Body of pancreas (tissue), 4 donors: Measurements from ENCODE around the gene SEPTIN5. TPM values are rescaled to one million over a fixed set of nuclear protein-coding genes. Genes with fewer than 3 reads are reported as not detected.
A peak's percentile ranks its signal among the peaks of the same experiment; 100 is the strongest.

Source experiments
- ATAC-seq: fragments of 150-250 bp; one replicate; pipeline ENCODE4 v1.9.1; 2016
- DNase-seq, 4 donors: peaks; one replicate each; pipeline ENCODE4 v3.0.0-alpha.2; 2019
- H3K27ac ChIP-seq, 4 donors: fragments of 200-600 bp; sonication (generic); 1 replicate in 3 of 4; 2 replicates in 1 of 4; pipeline versions ENCODE4 v1.5.1 to v1.6.1; 2016 to 2019; ENCODE audit warnings: mild to moderate bottlenecking in 1 of 4, mixed read lengths in 1 of 4, moderate library complexity in 1 of 4
- H3K27me3 ChIP-seq, 2 donors: fragments of 200-600 bp; sonication (generic); one replicate each; pipeline ENCODE4 v1.6.0; 2016; ENCODE audit warnings: mild to moderate bottlenecking in 1 of 2
- H3K36me3 ChIP-seq, 2 donors: fragments of 200-600 bp; sonication (generic); replicated peaks in 1 of 2; 2 replicates each; pipeline ENCODE4 v1.5.1; 2016; ENCODE audit warnings: low read depth in 2 of 2; ENCODE audit not compliant: insufficient read depth in 1 of 2
- H3K4me1 ChIP-seq: fragments of 200-600 bp; sonication (generic); one replicate; pipeline ENCODE4 v1.6.0; 2016
- H3K4me3 ChIP-seq, 2 donors: fragments of 200-600 bp; sonication (generic); 1 replicate in 1 of 2; 2 replicates in 1 of 2; pipeline ENCODE4 v1.5.1; 2016 to 2019
- H3K9me3 ChIP-seq, 3 donors: fragments of 200-600 bp; sonication (generic); 1 replicate in 2 of 3; 2 replicates in 1 of 3; pipeline ENCODE4 v1.5.1; 2016
- CTCF ChIP-seq, 7 experiments: fragments of 450-650 bp in 4 of 7; fragments of 200-600 bp in 3 of 7; sonication (generic) in 3 of 7; IDR thresholded peaks; one replicate each; pipeline ENCODE4 v1.5.1; 2016 to 2019; ENCODE audit warnings: antibody characterized with exemption in 7 of 7
- POLR2A ChIP-seq, 3 donors: fragments of 450-650 bp; IDR thresholded peaks; one replicate each; pipeline ENCODE4 v1.6.1; 2016; ENCODE audit warnings: antibody characterized with exemption in 3 of 3, mild to moderate bottlenecking in 2 of 3
- WGBS, 2 donors: methylation state at CpG; one replicate each; pipeline ENCODE4 v1.1.5; 2017; 5-methylcytosine and 5-hydroxymethylcytosine counted together
- intact Hi-C: fragments of 100-400 bp; cut with DNase I; formaldehyde crosslinking; loops from one replicate; pipeline ENCODE4 v1.15.1; 2023
- total RNA-seq, 2 donors: library from RNA; depleted of rRNA; stranded (reverse); fragments of >200 nt; gene quantifications; one replicate each; pipeline ENCODE4 v1.1.0, GENCODE V29; 2016

Gene SEPTIN5
- total RNA-seq, 2 donors from 2014 or later, result 15.0 to 15.2 TPM

GRCh38 chr22:19717181-19717580 is 2.9 kb downstream of the SEPTIN5 start:
- peaks cover 32% of the 10 kb centered on the region for H3K4me1 ChIP-seq
- no peak overlapping the region for H3K27ac ChIP-seq
- ATAC-seq, result no peak
- H3K9me3 ChIP-seq, result no peaks in the 10 kb centered on the region
- no peak overlapping the region for H3K4me3 ChIP-seq
- no peak for TF ChIP-seq CTCF (IDR thresholded peaks at IDR 0.05)
- 20 to 85% methylated on average over 1 to 9 of the region's 9 CpGs for WGBS, 2 donors
- intact Hi-C loops, result no loop called here
- no peak for DNase-seq
- H3K27me3 ChIP-seq, result no peaks in the 10 kb centered on the region
- no peaks in the 10 kb centered on the region for H3K36me3 ChIP-seq

GRCh38 chr22:19717691-19718455 is 3.6 kb downstream of the SEPTIN5 start:
- DNase-seq (peak; percentile 66 to 79 (median 75)), ATAC-seq (peak; percentile 78)
- H3K4me3 ChIP-seq, result peak overlapping the region in 1 of 2 donors; percentile 30
- 9 to 69% methylated on average over 2 to 68 of the region's 96 CpGs for WGBS, 2 donors
- peaks cover 36% of the 10 kb centered on the region for H3K4me1 ChIP-seq
- no peaks in the 10 kb centered on the region for H3K27me3 ChIP-seq
- H3K36me3 ChIP-seq, result no peaks in the 10 kb centered on the region
- H3K27ac ChIP-seq, result no peak overlapping the region
- peak; percentile 64 to 98 (median 92) for TF ChIP-seq CTCF (IDR thresholded peaks at IDR 0.05)
- TF ChIP-seq POLR2A (IDR thresholded peaks at IDR 0.05), result no peak
- no peaks in the 10 kb centered on the region for H3K9me3 ChIP-seq
- intact Hi-C loops, result no loop called here

- peaks cover 41% of the 10 kb centered on the region for H3K4me1 ChIP-seq
- DNase-seq, result no peak
- H3K9me3 ChIP-seq, result no peaks in the 10 kb centered on the region
- H3K36me3 ChIP-seq, result no peaks in the 10 kb centered on the region
- no peak for TF ChIP-seq CTCF (IDR thresholded peaks at IDR 0.05)
- intact Hi-C loops, result no loop called here
- WGBS, 2 donors, result 6% methylated on average over 56 of the region's 70 CpGs; no CpG with 5 or more reads in 1 of the 2 donors
- H3K4me3 ChIP-seq, result no peak overlapping the region
- no peaks in the 10 kb centered on the region for H3K27me3 ChIP-seq
- no peak overlapping the region for H3K27ac ChIP-seq
- ATAC-seq, result no peak
These were observed 4.2 kb downstream of the SEPTIN5 start for GRCh38 chr22:19718456-19719049.

- H3K36me3 ChIP-seq, result no peaks in the 10 kb centered on the region
- DNase-seq, result no peak
- H3K4me3 ChIP-seq, result no peak overlapping the region
- intact Hi-C loops, result no loop called here
- H3K27ac ChIP-seq, result no peak overlapping the region
- ATAC-seq, result no peak
- H3K4me1 ChIP-seq, result peaks cover 41% of the 10 kb centered on the region
- WGBS, 2 donors, result 35 to 72% methylated on average over 12 to 30 of the region's 31 CpGs
- no peaks in the 10 kb centered on the region for H3K9me3 ChIP-seq
- no peaks in the 10 kb centered on the region for H3K27me3 ChIP-seq
- TF ChIP-seq CTCF (IDR thresholded peaks at IDR 0.05), result no peak
These were observed 4.8 kb downstream of the SEPTIN5 start for GRCh38 chr22:19719050-19719482.
